Measurements from ENCODE around the gene DPM1.

DPM1 gene

DNA sequence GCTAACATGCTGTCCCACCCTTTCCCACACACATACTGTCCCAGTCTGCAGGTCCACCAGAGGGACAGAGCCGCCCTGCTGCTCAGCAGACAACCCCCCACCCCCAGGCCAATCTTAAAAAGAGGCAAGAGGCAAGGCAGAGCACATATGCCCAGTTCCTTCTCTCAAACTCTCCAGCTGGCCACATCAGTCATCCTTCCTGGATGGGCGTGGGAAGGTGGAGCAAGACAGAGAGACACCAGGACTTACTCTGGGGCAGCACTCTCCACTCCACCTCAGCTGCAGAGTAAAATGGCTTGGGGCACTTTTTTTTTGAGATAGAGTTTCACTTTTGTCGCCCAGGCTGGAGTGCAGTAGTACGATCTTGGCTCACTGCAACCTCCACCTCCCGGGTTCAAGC is 11.1 kb upstream of the DPM1 start:
- Histone ChIP-seq H3K9me3 (no peaks in the 10 kb centered on the region), H3K27me3 (ENCODE audit: low read depth) (no peaks in the 10 kb centered on the region), H3K36me3 (replicated peaks) (no peaks in the 10 kb centered on the region), H3K4me3 (no peak overlapping the region), H3K4me1 (no peaks in the 10 kb centered on the region)
- in situ Hi-C loops (cut with MboI; ENCODE audit: low sequenced_read_pairs) = no loop called here
- DNase-seq (ENCODE audit: low spot score in 2 of 2) = no peak

DNA sequence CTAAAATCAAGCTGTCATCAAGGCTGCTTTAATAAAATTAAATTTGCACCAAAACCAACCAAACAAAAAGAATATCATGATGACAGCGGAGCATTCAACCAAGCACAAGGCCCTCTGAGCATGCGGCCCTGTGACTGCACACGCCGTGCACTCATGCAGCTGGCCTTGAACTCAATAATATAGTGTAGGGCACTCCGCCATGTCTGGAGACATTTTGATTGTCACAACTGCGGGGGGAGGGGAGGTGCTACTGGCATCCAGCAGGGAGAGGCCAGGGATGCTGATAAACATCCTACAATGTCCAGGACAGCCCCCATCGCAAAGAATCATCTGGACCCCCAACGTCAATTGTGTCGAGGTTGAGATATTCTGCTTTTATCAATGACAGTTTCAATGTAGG is 10.0 kb upstream of the DPM1 start:
- in situ Hi-C loops (cut with MboI; ENCODE audit: low sequenced_read_pairs) = no loop called here
- no peaks in the 10 kb centered on the region for H3K9me3 ChIP-seq
- H3K4me3 ChIP-seq = no peak overlapping the region
- no peaks in the 10 kb centered on the region for H3K36me3 ChIP-seq (replicated peaks)
- DNase-seq (ENCODE audit: low spot score in 2 of 2) = no peak
- H3K4me1 ChIP-seq = no peaks in the 10 kb centered on the region
- no peaks in the 10 kb centered on the region for H3K27me3 ChIP-seq (ENCODE audit: low read depth)

DNA sequence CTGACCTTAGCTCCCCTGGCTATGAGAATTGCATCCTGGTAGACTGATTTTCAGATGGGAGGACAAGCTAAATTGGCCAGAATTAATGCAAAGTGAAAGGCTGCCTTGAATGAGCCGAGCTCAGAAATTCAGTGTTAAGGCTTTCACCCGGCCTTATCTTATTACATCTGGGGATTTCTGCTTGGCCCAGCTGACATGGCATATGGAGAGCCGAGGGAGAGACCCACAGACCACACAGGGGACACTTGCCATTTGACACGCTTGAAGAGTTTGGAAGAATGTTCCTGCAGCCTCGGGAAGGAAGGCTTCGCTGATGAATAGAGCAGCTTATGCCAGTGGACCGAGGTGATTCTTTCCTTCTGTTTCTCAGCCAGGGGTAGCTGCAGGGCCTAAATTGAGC is 9.3 kb upstream of the DPM1 start:
- Histone ChIP-seq H3K4me3 (no peak overlapping the region), H3K27me3 (ENCODE audit: low read depth) (no peaks in the 10 kb centered on the region), H3K9me3 (no peaks in the 10 kb centered on the region), H3K36me3 (replicated peaks) (no peaks in the 10 kb centered on the region), H3K4me1 (no peaks in the 10 kb centered on the region)
- no peak for DNase-seq (ENCODE audit: low spot score in 2 of 2)
- in situ Hi-C loops (cut with MboI; ENCODE audit: low sequenced_read_pairs) = no loop called here

DNA sequence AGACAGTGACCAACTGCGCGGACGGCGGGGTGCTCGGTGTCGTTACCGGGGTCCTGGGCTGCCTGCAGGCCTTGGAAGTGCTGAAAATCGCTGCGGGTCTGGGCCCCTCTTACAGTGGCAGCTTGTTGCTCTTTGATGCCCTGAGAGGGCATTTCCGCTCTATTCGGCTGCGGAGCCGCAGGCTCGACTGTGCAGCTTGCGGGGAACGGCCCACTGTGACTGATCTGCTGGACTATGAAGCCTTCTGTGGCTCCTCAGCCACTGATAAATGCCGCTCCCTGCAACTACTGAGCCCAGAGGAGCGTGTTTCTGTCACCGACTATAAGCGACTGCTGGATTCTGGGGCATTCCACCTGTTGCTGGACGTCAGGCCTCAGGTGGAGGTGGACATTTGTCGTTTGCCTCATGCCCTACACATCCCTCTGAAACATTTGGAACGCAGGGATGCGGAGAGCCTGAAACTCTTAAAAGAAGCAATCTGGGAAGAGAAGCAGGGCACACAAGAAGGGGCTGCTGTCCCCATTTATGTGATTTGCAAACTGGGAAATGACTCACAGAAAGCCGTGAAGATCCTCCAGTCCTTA is 1.3 kb upstream of the DPM1 start:
- in situ Hi-C loops (cut with MboI; ENCODE audit: low sequenced_read_pairs) = no loop called here
- no peak for DNase-seq (ENCODE audit: low spot score in 2 of 2)
- Histone ChIP-seq H3K4me3 (peak overlapping the region; percentile 87), H3K4me1 (peaks cover 8% of the 10 kb centered on the region), H3K27me3 (ENCODE audit: low read depth) (no peaks in the 10 kb centered on the region), H3K9me3 (no peaks in the 10 kb centered on the region), H3K36me3 (replicated peaks) (peaks cover 5% of the 10 kb centered on the region)

DNA sequence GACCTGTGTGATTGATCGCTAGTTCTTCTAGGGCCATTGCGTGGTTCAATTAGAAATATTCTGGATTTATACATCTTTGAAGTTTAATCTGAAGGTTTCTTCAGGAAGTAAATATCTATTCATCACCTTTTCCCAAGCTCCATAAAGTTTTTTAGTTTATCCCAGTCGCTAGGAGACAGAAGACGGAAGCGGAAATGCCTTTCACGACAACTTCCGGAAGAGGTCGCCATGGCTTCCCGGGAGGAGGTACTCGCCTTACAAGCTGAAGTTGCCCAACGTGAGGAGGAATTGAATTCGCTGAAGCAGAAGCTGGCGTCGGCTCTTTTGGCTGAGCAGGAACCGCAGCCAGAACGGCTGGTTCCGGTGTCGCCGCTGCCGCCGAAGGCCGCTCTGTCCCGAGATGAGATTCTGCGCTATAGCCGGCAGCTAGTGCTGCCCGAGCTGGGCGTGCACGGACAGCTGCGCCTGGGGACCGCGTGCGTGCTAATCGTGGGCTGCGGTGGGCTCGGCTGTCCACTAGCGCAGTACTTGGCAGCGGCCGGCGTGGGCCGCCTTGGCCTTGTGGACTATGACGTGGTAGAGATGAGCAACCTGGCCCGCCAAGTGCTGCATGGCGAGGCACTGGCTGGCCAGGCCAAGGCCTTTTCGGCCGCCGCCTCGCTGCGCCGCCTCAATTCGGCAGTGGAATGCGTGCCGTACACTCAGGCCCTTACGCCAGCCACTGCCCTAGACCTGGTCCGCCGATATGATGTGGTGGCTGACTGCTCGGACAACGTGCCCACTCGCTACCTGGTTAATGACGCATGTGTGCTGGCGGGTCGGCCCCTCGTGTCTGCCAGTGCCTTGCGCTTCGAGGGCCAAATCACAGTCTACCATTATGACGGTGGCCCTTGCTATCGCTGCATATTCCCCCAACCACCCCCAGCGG is 547 bp upstream of the DPM1 start, which contains the start of gene MOCS3:
TSS of gene MOCS3 (plus strand) at position 204 of the 928 bp plus-strand sequence. CDS start at position 229, 25 bp downstream.
- Histone ChIP-seq H3K4me3 (peak within 1 kb of the TSS; percentile 87), H3K4me1 (peaks cover 8% of the 10 kb centered on the region), H3K9me3 (no peaks in the 10 kb centered on the region), H3K27me3 (ENCODE audit: low read depth) (no peaks in the 10 kb centered on the region), H3K36me3 (replicated peaks) (peaks cover 11% of the 10 kb centered on the region)
- peak; percentile 79 to 84 for DNase-seq (ENCODE audit: low spot score in 2 of 2)
- in situ Hi-C loops (cut with MboI; ENCODE audit: low sequenced_read_pairs) = no loop called here

DNA sequence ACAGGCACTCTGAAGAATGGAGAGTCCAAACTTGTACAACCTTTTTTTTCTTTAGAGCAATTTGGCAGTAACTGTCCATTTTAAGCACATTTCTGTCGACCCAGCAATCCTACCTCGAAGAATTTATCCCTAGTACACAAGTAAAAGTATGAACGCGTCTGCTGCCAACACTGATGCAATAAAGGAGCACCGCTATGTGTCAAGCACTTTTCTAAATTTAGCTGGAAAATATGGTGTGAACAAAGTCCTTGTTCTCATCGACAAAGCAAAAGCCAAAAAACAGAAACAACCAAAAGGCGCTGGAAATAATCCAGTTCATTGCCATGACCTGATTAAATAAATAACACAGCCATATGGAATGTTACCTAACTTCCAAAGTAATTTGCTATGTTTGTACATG is 1.1 kb downstream of the DPM1 start:
- Histone ChIP-seq H3K9me3 (no peaks in the 10 kb centered on the region), H3K27me3 (ENCODE audit: low read depth) (no peaks in the 10 kb centered on the region), H3K36me3 (replicated peaks) (peaks cover 23% of the 10 kb centered on the region), H3K4me3 (peak overlapping the region; percentile 87), H3K4me1 (peaks cover 8% of the 10 kb centered on the region)
- DNase-seq (ENCODE audit: low spot score in 2 of 2) = no peak
- in situ Hi-C loops (cut with MboI; ENCODE audit: low sequenced_read_pairs) = no loop called here

DNA sequence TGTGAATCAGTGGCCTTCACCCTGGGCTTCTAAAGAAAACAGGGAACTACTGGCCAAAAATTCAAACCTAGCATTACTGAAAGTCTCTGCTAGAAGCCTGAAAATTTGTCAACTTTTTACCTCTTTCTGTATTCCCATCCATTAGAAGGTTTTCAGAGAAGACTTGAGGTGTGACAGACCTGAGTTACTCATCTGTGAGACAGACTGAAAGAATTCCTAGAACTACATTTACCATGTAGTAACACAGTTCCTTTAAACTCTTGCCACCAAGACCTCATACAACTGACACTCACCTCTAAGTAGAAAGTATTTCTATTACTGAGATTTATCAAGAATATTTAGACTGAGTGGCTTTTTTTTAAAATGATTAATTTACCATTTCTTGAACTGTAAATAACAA is 4.5 kb downstream of the DPM1 start:
- peaks cover 21% of the 10 kb centered on the region for H3K4me1 ChIP-seq
- H3K9me3 ChIP-seq = no peaks in the 10 kb centered on the region
- no peaks in the 10 kb centered on the region for H3K27me3 ChIP-seq (ENCODE audit: low read depth)
- H3K4me3 ChIP-seq = no peak overlapping the region
- DNase-seq (ENCODE audit: low spot score in 2 of 2) = no peak
- in situ Hi-C loops (cut with MboI; ENCODE audit: low sequenced_read_pairs) = no loop called here
- H3K36me3 ChIP-seq (replicated peaks) = peaks cover 51% of the 10 kb centered on the region

DNA sequence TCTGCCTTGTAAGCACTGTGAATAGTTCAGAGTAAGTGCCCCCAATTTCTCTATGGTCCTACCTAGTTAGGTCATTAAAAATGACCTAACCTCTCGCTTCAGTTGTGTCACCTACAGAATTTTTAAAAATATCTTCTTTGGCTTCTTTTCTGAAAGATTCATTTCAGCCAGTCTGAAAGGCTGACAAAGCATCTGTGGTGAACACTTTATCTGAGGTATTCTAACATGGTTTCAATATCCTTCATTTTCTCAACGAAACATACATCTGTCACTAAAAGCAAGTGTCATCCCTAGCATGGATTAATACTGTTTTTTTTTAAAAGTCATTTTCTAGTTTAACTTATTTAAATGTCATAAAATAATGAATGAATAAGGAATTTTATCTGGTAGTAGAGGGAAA is 5.1 kb downstream of the DPM1 start:
- H3K4me3 ChIP-seq = no peak overlapping the region
- H3K9me3 ChIP-seq = no peaks in the 10 kb centered on the region
- H3K36me3 ChIP-seq (replicated peaks) = peaks cover 57% of the 10 kb centered on the region
- no peaks in the 10 kb centered on the region for H3K27me3 ChIP-seq (ENCODE audit: low read depth)
- in situ Hi-C loops (cut with MboI; ENCODE audit: low sequenced_read_pairs) = no loop called here
- peaks cover 21% of the 10 kb centered on the region for H3K4me1 ChIP-seq
- DNase-seq (ENCODE audit: low spot score in 2 of 2) = no peak

DNA sequence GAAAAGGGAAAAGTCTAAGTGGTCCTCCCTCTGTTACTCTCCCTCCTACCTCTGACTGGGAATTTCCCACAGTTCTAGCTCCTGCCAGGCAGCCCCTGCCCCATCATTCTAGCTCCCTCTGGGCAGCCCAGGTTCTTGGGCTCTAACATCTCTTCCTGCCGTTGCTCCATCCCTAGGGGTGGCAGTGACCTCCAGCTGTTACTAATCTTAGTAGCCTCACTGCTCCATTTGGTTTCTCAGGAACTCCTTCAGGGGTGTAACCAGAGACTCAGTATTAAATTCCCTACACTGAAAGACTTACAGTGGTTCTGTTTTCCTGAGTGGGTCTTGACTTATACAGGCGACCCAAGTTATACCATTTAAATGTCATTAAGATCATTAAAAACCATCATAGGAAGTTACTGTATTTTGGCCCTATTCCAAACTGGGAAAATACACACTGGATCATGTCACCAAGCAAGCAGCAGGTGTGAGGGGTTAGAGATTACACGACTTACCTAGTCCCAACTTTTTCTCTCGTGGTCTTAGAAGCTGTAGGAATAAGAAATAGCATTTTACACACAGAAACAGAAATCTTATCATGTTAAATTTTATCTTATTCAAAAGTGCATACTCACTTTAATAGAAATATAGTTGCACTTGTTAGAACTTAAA is 10.1 kb downstream of the DPM1 start:
- peaks cover 88% of the 10 kb centered on the region for H3K36me3 ChIP-seq (replicated peaks)
- in situ Hi-C loops (cut with MboI; ENCODE audit: low sequenced_read_pairs) = no loop called here

DNA sequence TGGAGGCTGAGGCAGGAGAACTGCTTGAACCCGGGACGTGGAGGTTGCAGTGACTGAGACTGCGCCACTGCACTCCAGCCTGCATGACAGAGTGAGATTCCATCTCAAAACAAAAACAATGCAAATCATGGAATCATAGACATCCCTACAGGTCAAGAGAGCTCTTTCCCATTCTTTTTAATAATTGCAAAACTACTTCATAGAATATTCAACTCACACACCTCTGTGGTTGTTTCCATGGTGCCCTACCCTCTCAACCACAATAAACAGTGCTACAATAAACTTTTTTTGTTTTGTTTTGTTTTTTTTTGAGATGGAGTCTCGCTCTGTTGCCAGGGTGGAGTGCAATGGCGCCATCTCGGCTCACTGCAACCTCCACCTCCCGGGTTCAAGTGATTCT is 15.3 kb downstream of the DPM1 start:
- no peak for DNase-seq (ENCODE audit: low spot score in 2 of 2)
- Histone ChIP-seq H3K9me3 (no peaks in the 10 kb centered on the region), H3K27me3 (ENCODE audit: low read depth) (no peaks in the 10 kb centered on the region), H3K36me3 (replicated peaks) (peaks cover 84% of the 10 kb centered on the region), H3K4me3 (no peak overlapping the region), H3K4me1 (no peaks in the 10 kb centered on the region)
- in situ Hi-C loops (cut with MboI; ENCODE audit: low sequenced_read_pairs) = no loop called here

More for the DNA sequence above, 10.1 kb downstream of the DPM1 start:
- no peaks in the 10 kb centered on the region for H3K9me3 ChIP-seq
- no peak overlapping the region for H3K4me3 ChIP-seq
- H3K27me3 ChIP-seq (ENCODE audit: low read depth) = no peaks in the 10 kb centered on the region
- no peak for DNase-seq (ENCODE audit: low spot score in 2 of 2)
- H3K4me1 ChIP-seq = peaks cover 13% of the 10 kb centered on the region

DNA sequence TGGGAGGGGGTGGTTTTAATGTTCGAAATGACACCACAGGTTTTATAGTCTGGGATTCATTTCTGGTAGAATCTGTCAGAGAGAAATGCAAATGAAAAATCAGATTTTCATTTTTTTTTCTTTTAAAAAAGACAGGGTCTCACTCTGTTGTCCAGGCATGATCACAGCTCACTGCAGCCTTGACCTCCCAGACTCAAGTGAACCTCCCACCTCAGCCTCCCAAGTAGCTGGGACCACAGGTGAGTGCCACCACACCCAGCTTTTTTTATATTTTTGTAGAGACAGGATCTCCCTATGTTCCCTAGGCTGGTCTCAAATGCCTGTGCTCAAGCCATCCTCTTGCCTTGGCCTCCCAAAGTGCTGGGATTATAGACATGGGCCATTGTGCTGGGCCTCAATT is 24.7 kb downstream of the DPM1 start:
- in situ Hi-C loops (cut with MboI; ENCODE audit: low sequenced_read_pairs) = no loop called here
- no peak for DNase-seq (ENCODE audit: low spot score in 2 of 2)
- Histone ChIP-seq H3K4me3 (no peak overlapping the region), H3K9me3 (no peaks in the 10 kb centered on the region), H3K36me3 (replicated peaks) (peaks cover 38% of the 10 kb centered on the region), H3K27me3 (ENCODE audit: low read depth) (no peaks in the 10 kb centered on the region), H3K4me1 (peaks cover 31% of the 10 kb centered on the region)

DNA sequence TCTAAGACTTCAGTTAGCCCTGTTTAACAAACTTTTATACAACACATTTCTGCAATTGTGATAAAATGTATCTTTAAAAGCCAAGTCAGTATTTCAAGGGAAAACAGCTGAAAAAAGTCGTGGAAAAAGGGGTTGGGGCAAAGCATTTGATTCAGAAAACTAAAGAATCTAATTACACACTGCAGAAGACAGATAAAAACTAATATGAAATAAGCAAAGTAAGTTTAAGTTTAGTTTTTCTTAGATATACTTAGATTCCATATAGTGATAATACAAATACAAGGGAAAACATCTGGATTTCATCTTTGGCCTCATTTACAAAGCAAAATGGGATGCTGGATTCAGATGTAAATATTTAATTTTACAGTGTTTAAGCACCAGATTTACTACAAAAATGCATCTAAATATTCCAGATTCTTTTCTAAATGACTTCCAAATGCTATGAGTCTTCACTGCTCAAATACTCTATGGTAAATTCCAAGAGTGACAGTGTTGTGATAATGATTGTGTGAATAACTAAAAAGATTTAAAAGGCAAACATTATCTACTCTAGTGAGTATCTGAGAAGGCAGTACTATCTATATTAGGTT is 25.5 kb downstream of the DPM1 start:
- no peak for DNase-seq (ENCODE audit: low spot score in 2 of 2)
- no peak overlapping the region for H3K4me3 ChIP-seq
- in situ Hi-C loops (cut with MboI; ENCODE audit: low sequenced_read_pairs) = no loop called here
- H3K27me3 ChIP-seq (ENCODE audit: low read depth) = no peaks in the 10 kb centered on the region
- peaks cover 43% of the 10 kb centered on the region for H3K36me3 ChIP-seq (replicated peaks)
- H3K9me3 ChIP-seq = no peaks in the 10 kb centered on the region
- H3K4me1 ChIP-seq = peaks cover 39% of the 10 kb centered on the region

DNA sequence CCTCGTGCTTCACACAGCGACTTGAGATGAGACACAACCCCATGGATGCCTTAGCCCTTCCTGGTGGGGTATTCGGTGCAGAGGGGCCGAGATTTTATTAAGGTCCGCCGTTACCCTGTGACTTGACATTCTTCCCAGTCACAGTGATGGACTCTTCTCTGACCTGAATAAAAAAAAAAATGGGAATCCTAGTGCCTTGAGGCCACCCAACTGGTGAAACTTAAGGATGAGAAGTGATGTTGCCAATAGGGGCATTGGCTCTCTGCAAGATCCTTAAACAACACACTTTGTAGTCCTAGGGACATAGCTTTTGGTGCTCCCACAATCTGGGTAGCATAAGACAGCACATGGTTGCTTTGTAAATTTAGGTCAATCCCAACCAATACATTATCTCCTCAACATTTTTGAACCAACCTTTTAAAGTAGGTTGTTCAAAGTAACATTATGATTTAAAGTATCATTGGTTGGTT is 26.3 kb downstream of the DPM1 start:
- Histone ChIP-seq H3K4me1 (peaks cover 45% of the 10 kb centered on the region), H3K9me3 (no peaks in the 10 kb centered on the region), H3K4me3 (peak overlapping the region; percentile 46; the same call in 1 of the 2 replicates), H3K36me3 (replicated peaks) (peaks cover 50% of the 10 kb centered on the region), H3K27me3 (ENCODE audit: low read depth) (no peaks in the 10 kb centered on the region)
- in situ Hi-C loops (cut with MboI; ENCODE audit: low sequenced_read_pairs) = no loop called here
- DNase-seq (ENCODE audit: low spot score in 2 of 2) = no peak

All from HAP-1 (cell line).